Coronary artery (tissue), 2 donors: Measurements from ENCODE around the gene TPCN1.
A peak's percentile ranks its signal among the peaks of the same experiment; 100 is the strongest.
"Not testable (repeated sequence)": the region's sequence is repeated elsewhere in the genome, so short reads cannot be mapped to it uniquely, and the experiment has no call there.

Experiments used
- DNase-seq: peaks from one replicate; pipeline ENCODE4 v3.0.0-alpha.2; 2017; ENCODE audit warnings: low spot score
- H3K27ac ChIP-seq, 2 donors: fragments of 200-600 bp; sonication (generic); one replicate each; pipeline ENCODE4 v1.5.1; 2016 to 2019
- H3K4me3 ChIP-seq: fragments of 200-600 bp; sonication (generic); 2 replicates; pipeline ENCODE4 v1.5.1; 2016; ENCODE audit warnings: mild to moderate bottlenecking, moderate library complexity
- TF ChIP-seq, protein P1 (sequence below): fragments of 200-600 bp; sonication (generic); IDR thresholded peaks from one replicate; pipeline ENCODE4 v1.5.1; 2019; ENCODE audit warnings: antibody characterized with exemption

TPCN1 gene

DNA sequence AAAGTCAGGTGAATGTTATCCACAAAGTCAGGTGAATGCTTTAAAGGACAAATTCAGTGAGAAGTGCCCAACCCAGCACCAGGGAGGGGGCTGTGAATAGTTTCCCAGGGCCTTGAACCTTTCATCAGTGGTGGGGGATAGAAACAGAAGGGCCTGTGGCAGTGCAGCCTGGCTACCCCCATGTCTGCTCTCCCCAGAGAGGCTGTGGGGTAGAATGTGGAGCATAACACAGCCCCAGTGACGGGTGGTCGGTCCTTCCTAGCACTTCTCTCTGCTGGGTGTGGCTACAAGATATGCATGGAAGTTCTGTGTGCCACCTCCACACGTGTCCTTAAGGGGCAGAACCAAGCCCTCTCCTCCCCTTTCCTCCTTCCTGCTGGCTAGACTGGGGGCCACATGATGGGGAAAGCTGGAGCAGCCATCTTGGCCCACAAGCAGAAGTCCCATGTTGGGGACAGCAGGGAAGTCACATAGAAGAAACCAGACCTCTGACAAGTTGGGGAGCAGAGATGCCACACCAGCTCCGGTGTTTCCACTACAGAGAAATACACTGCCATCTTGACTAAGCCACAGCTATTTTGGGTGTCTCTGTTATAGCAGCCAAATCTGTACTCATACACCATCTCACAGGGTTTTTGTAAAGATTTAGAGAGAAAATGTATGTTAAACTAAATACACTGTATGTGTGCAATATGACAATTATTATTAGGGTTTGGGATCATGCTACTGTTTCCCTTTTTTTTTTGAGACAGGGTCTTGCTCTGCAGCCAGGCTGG lies 18.8 kb upstream of the TPCN1 start:
- DNase-seq = no peak
- Histone ChIP-seq H3K27ac (no peak overlapping the region), H3K4me3 (no peak overlapping the region)
- TF ChIP-seq, protein P1, sequence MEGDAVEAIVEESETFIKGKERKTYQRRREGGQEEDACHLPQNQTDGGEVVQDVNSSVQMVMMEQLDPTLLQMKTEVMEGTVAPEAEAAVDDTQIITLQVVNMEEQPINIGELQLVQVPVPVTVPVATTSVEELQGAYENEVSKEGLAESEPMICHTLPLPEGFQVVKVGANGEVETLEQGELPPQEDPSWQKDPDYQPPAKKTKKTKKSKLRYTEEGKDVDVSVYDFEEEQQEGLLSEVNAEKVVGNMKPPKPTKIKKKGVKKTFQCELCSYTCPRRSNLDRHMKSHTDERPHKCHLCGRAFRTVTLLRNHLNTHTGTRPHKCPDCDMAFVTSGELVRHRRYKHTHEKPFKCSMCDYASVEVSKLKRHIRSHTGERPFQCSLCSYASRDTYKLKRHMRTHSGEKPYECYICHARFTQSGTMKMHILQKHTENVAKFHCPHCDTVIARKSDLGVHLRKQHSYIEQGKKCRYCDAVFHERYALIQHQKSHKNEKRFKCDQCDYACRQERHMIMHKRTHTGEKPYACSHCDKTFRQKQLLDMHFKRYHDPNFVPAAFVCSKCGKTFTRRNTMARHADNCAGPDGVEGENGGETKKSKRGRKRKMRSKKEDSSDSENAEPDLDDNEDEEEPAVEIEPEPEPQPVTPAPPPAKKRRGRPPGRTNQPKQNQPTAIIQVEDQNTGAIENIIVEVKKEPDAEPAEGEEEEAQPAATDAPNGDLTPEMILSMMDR = no peak

- DNase-seq = no peak
- H3K4me3 ChIP-seq = no peak overlapping the region
- H3K27ac ChIP-seq = no peak overlapping the region
- TF ChIP-seq, protein P1 = no peak
Measured at GRCh38 chr12:113203852-113204760, 17.2 kb upstream of the TPCN1 start.

DNA sequence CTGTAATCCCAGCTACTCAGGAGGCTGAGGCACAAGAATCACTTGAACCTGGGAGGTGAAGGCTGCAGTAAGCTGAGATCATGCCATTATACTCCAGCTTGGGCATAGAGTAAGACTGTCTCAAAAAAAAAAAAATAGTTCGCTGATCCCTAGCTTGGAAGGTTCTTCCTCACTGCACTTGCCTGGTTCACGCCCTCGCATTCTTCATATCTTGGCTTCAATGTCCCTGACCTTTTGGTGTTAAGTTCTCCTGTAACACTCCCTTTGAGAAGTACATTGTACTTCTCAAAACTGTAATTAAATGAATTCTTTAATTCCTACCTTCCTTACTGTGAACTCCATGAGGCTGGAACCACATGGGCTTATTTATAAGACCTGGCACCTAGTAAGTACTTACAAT lies 16.5 kb upstream of the TPCN1 start:
- H3K4me3 ChIP-seq = no peak overlapping the region
- TF ChIP-seq, protein P1 = no peak
- DNase-seq = no peak
- no peak overlapping the region for H3K27ac ChIP-seq

DNA sequence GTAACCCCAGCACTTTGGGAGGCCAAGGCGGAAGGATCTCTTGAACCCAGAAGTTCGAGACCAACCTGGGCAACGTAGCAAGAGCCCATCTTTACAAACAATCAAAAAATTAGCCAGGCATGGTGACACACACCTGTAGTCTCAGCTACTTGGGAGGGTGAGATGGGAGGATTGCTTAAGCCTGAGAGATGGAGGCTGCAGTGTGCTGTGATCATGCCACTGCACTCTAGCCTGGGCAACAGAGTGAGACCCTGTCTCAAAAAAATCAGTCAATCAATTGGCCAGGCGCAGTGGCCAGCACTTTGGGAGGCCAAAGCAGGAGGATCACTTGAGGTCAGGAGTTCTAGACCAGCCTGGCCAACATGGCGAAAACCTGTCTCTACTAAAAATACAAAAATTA lies 14.5 kb upstream of the TPCN1 start:
- not testable (repeated sequence) for H3K27ac ChIP-seq, DNase-seq, H3K4me3 ChIP-seq

GRCh38 chr12:113207613-113208040 lies 13.6 kb upstream of the TPCN1 start:
- TF ChIP-seq, protein P1 = no peak
- Histone ChIP-seq H3K4me3 (no peak overlapping the region), H3K27ac (no peak overlapping the region)
- DNase-seq = no peak

DNA sequence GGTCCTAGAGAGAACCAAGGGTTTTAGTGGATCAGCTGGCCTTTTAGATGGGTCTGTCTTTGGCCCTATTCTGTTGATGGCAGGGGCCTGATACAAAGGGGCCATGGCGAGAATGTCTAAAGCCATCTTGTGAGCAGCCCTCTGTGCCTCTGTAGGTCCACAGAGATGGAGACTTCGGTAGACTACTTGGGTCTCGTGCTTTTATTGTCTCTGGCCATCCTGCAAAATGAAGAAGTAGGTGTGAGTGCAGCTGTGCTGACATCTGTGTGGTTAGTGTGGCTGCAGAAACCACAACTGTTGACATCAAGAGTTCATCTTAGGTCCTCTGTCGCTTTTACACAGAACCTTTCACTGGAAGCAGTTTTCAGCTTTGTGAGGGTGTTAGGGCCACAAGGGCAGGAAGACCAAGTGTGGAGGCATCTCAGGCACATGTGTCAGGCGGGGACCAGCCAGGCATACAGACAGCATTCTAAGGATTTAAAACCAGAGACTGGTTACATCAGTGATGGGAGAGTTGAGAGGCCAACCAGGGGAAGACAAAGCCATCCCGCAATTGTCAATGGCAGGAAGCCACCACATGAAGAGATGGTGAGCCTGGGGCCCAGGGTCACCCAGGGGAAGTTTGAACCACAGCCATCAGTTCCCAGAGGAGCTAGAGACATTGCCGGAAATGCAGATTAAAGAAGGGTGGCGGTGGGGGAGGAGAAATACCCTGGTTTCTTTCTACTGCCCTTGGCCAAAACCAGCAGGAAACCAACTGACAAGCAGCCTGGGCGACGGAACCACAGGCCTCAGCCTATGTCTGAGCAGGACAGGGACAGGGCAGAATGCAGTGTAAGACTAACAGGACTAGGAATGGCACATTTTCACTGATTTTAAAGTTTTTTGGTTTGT lies 13.0 kb upstream of the TPCN1 start:
- TF ChIP-seq, protein P1 = no peak
- no peak for DNase-seq
- Histone ChIP-seq H3K27ac (peak overlapping the region; percentile 20 to 66), H3K4me3 (no peak overlapping the region)

DNA sequence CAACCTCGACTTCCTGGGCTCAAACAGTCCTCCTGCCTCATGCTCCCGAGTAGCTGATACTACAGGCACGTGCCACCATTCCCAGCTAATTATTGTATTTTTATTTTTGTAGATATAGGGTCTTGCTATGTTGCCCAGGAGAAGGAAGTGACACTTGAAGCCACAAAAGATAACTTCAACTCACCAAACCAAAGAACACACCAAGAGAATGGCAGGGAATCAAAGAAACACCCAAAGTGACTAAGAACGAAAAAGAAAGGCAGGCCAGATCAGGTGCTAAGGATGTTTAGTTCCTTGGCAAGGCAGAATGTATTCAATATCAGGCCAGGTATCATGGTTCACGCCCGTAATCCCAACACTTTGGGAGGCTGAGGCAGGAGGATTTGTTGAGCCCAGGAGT lies 10.1 kb upstream of the TPCN1 start:
- Histone ChIP-seq H3K27ac (no peak overlapping the region), H3K4me3 (no peak overlapping the region)
- DNase-seq = no peak
- TF ChIP-seq, protein P1 = no peak
